GM23338 (cell line): ENCODE measurements around the gene RNF214. TPM values are rescaled to one million over a fixed set of nuclear protein-coding genes. Genes with fewer than 3 reads are reported as not detected.

Experiments used
- ATAC-seq: fragments of 200-7000 bp; cut with Tn5 transposase; 3 replicates; pipeline ENCODE4 v1.9.1; 2020
- DNase-seq: peaks from one replicate; pipeline ENCODE4 v3.0.0-alpha.2; 2015; ENCODE audit warnings: low spot score
- H2AFZ ChIP-seq: fragments of 200-600 bp; sonication (generic); 2 replicates; pipeline ENCODE4 v1.8.0; 2016; ENCODE audit warnings: antibody characterized with exemption, mild to moderate bottlenecking, moderate library complexity
- H3F3A ChIP-seq: fragments of 200-600 bp; sonication (generic); replicated peaks from 2 replicates; pipeline ENCODE4 v1.8.0; 2017; ENCODE audit warnings: antibody characterized with exemption, mixed run types, low read depth
- H3K27ac ChIP-seq: fragments of 200-600 bp; sonication (generic); 2 replicates; pipeline ENCODE4 v1.6.1; 2016; ENCODE audit warnings: low read depth
- H3K27me3 ChIP-seq: fragments of 200-600 bp; sonication (generic); 2 replicates; pipeline ENCODE4 v1.8.0; 2016; ENCODE audit warnings: mild to moderate bottlenecking, mixed run types, moderate library complexity; ENCODE audit not compliant: insufficient read depth
- H3K36me3 ChIP-seq: fragments of 200-600 bp; sonication (generic); 2 replicates; pipeline ENCODE4 v1.8.0; 2016; ENCODE audit warnings: mild to moderate bottlenecking; ENCODE audit not compliant: insufficient read depth
- H3K4me1 ChIP-seq: fragments of 200-600 bp; sonication (generic); 2 replicates; pipeline ENCODE4 v1.8.0; 2016; ENCODE audit warnings: mild to moderate bottlenecking, moderate library complexity; ENCODE audit not compliant: insufficient read depth
- H3K4me2 ChIP-seq: fragments of 200-600 bp; sonication (generic); 2 replicates; pipeline ENCODE4 v1.7.1; 2017; ENCODE audit warnings: mixed run types
- H3K4me3 ChIP-seq: fragments of 200-600 bp; sonication (generic); 2 replicates; pipeline ENCODE4 v1.6.1; 2016; ENCODE audit warnings: mixed run types
- H3K79me2 ChIP-seq: fragments of 200-600 bp; sonication (generic); replicated peaks from 2 replicates; pipeline ENCODE4 v1.8.0; 2017; ENCODE audit warnings: mild to moderate bottlenecking; ENCODE audit not compliant: insufficient read depth
- H3K9me2 ChIP-seq: fragments of 200-600 bp; sonication (generic); 2 replicates; pipeline ENCODE4 v1.8.0; 2017; ENCODE audit not compliant: insufficient read depth
- H4K20me1 ChIP-seq: fragments of 200-600 bp; sonication (generic); replicated peaks from 2 replicates; pipeline ENCODE4 v1.8.0; 2017; ENCODE audit warnings: mild to moderate bottlenecking; ENCODE audit not compliant: insufficient read depth
- H3K27ac Mint-ChIP-seq: 2 replicates; pipeline ENCODE4 v1.8.0; 2020; ENCODE audit warnings: inconsistent platforms, mild to moderate bottlenecking, moderate library complexity, mixed read lengths
- H3K27me3 Mint-ChIP-seq: 3 replicates; pipeline ENCODE4 v1.8.0; 2022; ENCODE audit warnings: low read depth, mild to moderate bottlenecking, moderate library complexity, mixed read lengths, inconsistent platforms; ENCODE audit not compliant: insufficient read depth, poor library complexity
- H3K36me3 Mint-ChIP-seq: 3 replicates; pipeline ENCODE4 v1.8.0; 2021; ENCODE audit warnings: low read depth, mild to moderate bottlenecking, inconsistent platforms, moderate library complexity, mixed read lengths
- H3K4me1 Mint-ChIP-seq: 3 replicates; pipeline ENCODE4 v1.8.0; 2020; ENCODE audit warnings: mild to moderate bottlenecking, inconsistent platforms, mixed read lengths
- H3K4me3 Mint-ChIP-seq: 3 replicates; pipeline ENCODE4 v1.8.0; 2021; ENCODE audit warnings: moderate library complexity, mild to moderate bottlenecking, inconsistent platforms, mixed read lengths
- H3K9me3 Mint-ChIP-seq: 3 replicates; pipeline ENCODE4 v1.8.0; 2020; ENCODE audit warnings: moderate library complexity, mild to moderate bottlenecking, inconsistent platforms, mixed read lengths
- ETS1 ChIP-seq: IDR thresholded peaks from 2 replicates; pipeline ENCODE4 v1.6.1; 2016; ENCODE audit warnings: antibody characterized with exemption
- EZH2phosphoT487 ChIP-seq: fragments of 200-600 bp; sonication (generic); IDR thresholded peaks from one replicate; pipeline ENCODE4 v1.8.1; 2018; ENCODE audit warnings: antibody characterized with exemption; ENCODE audit not compliant: unreplicated experiment
- JUNB ChIP-seq: IDR thresholded peaks from one replicate; pipeline ENCODE4 v1.6.1; 2016; ENCODE audit warnings: antibody characterized with exemption; ENCODE audit not compliant: unreplicated experiment
- NANOG ChIP-seq: IDR thresholded peaks from 2 replicates; pipeline ENCODE4 v1.6.1; 2016; ENCODE audit warnings: antibody characterized with exemption, borderline replicate concordance
- POLR2AphosphoS5 ChIP-seq: IDR thresholded peaks from 2 replicates; pipeline ENCODE4 v1.6.1; 2016; ENCODE audit warnings: antibody characterized with exemption, low read depth
- REST ChIP-seq: IDR thresholded peaks from one replicate; pipeline ENCODE4 v1.6.1; 2018; ENCODE audit warnings: antibody characterized with exemption; ENCODE audit not compliant: unreplicated experiment
- STAT1 ChIP-seq: IDR thresholded peaks from one replicate; pipeline ENCODE4 v1.6.1; 2016; ENCODE audit warnings: antibody characterized with exemption; ENCODE audit not compliant: unreplicated experiment
- ZNF114 ChIP-seq: fragments of 250-450 bp; sonication (Bioruptor Pico); IDR thresholded peaks from 2 replicates; pipeline ENCODE4 v1.5.0; 2020; ENCODE audit warnings: mild to moderate bottlenecking, moderate library complexity
- ZNF331 ChIP-seq: fragments of 250-450 bp; sonication (Bioruptor Pico); IDR thresholded peaks from 2 replicates; pipeline ENCODE4 v1.5.0; 2020; ENCODE audit warnings: low read depth, mild to moderate bottlenecking, moderate library complexity
- polyA plus RNA-seq: library from polyadenylated mRNA; unstranded; fragments of >200 nt; fragmentation: Nextera tagmentation; extraction: Ambion mirVana; gene quantifications from 2 replicates; pipeline ENCODE4 v1.2.1, GENCODE V29; 2016
- total RNA-seq: library from RNA; depleted of rRNA; stranded (reverse); fragments of >200 nt; shearing (Covaris generic); gene quantifications from 2 replicates; pipeline ENCODE4 v1.2.3, GENCODE V29; 2014
- TF ChIP-seq, protein P1 (sequence below): fragments of 250-450 bp; sonication (Bioruptor Pico); IDR thresholded peaks from 2 replicates; pipeline ENCODE4 v1.5.0; 2020; ENCODE audit warnings: mild to moderate bottlenecking, moderate library complexity

Gene RNF214
- total and polyA plus RNA-seq, 2 experiments from 2014 or later = 19.4 to 28.4 TPM

DNA sequence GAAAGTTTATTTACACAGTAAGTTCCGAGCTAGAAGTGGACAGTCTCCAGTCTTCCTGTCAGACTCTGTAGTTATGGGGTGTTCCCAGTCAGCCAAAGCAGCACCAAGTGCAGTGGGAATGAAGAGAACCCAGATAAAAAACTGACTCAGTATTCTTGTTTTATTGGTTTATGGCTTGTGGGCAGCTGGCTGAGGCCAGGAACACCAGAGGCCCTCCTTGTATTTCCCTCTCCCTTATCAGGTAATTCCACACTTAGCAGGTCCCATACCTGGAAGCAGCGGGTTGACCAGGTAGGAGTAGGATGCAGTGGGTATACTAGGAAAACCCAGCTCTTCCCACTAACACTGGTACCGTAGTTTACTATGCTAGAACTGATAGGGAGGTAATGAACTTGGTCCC is 55.2 kb downstream of the RNF214 start (continued):
- no peak for TF ChIP-seq REST
- no peak for TF ChIP-seq NANOG
- TF ChIP-seq STAT1 = no peak
- no peak for TF ChIP-seq ETS1
- TF ChIP-seq ZNF114 (CRISPR knock-in tag) = no peak

DNA sequence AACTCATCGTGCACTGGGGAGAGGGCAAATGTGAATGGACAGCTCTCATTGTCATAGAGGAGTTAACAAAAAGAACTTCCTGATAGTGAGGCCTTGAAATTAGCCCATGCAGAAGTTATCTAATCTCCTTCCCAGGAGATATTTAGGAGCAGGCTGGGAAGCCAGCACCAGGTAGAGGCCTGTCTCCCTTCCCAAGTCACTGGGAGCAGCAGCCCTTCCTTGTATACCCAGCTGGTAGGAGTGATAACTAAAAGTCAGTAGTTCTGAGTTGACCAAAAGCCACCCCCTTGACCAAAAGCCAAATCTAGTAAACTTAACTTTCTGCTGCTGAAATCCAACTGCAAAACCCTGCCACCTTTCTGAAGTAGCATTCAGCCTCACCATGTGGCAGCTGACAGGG is 57.3 kb downstream of the RNF214 start:
- Mint-ChIP-seq H3K27ac (no peak overlapping the region), H3K4me1 (no peaks in the 10 kb centered on the region), H3K27me3 (peaks cover 6% of the 10 kb centered on the region), H3K9me3 (no peaks in the 10 kb centered on the region), H3K36me3 (peaks cover 28% of the 10 kb centered on the region), H3K4me3 (no peak overlapping the region)
- Histone ChIP-seq H3K27ac (no peak overlapping the region), H3K36me3 (peaks cover 2% of the 10 kb centered on the region; the same call in 1 of the 2 replicates), H3K4me3 (no peak overlapping the region), H3F3A (no peaks in the 10 kb centered on the region), H3K9me2 (no peaks in the 10 kb centered on the region), H2AFZ (no peak overlapping the region), H3K4me1 (no peaks in the 10 kb centered on the region), H3K79me2 (no peaks in the 10 kb centered on the region), H3K27me3 (no peaks in the 10 kb centered on the region), H4K20me1 (no peaks in the 10 kb centered on the region), H3K4me2 (no peak overlapping the region)
- ATAC-seq = no peak
- no peak for DNase-seq
- no peak for TF ChIP-seq EZH2phosphoT487
- TF ChIP-seq ZNF331 (CRISPR knock-in tag) = no peak
- no peak for TF ChIP-seq POLR2AphosphoS5
- no peak for TF ChIP-seq JUNB
- TF ChIP-seq STAT1 = no peak
- no peak for TF ChIP-seq REST
- TF ChIP-seq, protein P1, sequence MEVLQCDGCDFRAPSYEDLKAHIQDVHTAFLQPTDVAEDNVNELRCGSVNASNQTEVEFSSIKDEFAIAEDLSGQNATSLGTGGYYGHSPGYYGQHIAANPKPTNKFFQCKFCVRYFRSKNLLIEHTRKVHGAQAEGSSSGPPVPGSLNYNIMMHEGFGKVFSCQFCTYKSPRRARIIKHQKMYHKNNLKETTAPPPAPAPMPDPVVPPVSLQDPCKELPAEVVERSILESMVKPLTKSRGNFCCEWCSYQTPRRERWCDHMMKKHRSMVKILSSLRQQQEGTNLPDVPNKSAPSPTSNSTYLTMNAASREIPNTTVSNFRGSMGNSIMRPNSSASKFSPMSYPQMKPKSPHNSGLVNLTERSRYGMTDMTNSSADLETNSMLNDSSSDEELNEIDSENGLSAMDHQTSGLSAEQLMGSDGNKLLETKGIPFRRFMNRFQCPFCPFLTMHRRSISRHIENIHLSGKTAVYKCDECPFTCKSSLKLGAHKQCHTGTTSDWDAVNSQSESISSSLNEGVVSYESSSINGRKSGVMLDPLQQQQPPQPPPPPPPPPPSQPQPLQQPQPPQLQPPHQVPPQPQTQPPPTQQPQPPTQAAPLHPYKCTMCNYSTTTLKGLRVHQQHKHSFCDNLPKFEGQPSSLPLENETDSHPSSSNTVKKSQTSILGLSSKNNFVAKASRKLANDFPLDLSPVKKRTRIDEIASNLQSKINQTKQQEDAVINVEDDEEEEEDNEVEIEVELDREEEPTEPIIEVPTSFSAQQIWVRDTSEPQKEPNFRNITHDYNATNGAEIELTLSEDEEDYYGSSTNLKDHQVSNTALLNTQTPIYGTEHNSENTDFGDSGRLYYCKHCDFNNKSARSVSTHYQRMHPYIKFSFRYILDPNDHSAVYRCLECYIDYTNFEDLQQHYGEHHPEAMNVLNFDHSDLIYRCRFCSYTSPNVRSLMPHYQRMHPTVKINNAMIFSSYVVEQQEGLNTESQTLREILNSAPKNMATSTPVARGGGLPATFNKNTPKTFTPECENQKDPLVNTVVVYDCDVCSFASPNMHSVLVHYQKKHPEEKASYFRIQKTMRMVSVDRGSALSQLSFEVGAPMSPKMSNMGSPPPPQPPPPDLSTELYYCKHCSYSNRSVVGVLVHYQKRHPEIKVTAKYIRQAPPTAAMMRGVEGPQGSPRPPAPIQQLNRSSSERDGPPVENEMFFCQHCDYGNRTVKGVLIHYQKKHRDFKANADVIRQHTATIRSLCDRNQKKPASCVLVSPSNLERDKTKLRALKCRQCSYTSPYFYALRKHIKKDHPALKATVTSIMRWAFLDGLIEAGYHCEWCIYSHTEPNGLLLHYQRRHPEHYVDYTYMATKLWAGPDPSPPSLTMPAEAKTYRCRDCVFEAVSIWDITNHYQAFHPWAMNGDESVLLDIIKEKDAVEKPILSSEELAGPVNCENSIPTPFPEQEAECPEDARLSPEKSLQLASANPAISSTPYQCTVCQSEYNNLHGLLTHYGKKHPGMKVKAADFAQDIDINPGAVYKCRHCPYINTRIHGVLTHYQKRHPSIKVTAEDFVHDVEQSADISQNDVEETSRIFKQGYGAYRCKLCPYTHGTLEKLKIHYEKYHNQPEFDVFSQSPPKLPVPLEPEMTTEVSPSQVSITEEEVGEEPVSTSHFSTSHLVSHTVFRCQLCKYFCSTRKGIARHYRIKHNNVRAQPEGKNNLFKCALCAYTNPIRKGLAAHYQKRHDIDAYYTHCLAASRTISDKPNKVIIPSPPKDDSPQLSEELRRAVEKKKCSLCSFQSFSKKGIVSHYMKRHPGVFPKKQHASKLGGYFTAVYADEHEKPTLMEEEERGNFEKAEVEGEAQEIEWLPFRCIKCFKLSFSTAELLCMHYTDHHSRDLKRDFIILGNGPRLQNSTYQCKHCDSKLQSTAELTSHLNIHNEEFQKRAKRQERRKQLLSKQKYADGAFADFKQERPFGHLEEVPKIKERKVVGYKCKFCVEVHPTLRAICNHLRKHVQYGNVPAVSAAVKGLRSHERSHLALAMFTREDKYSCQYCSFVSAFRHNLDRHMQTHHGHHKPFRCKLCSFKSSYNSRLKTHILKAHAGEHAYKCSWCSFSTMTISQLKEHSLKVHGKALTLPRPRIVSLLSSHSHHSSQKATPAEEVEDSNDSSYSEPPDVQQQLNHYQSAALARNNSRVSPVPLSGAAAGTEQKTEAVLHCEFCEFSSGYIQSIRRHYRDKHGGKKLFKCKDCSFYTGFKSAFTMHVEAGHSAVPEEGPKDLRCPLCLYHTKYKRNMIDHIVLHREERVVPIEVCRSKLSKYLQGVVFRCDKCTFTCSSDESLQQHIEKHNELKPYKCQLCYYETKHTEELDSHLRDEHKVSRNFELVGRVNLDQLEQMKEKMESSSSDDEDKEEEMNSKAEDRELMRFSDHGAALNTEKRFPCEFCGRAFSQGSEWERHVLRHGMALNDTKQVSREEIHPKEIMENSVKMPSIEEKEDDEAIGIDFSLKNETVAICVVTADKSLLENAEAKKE (CRISPR knock-in tag) = no peak
